HepG2 (cell line): ENCODE data around the gene GPBAR1. TPM values are rescaled to one million over a fixed set of nuclear protein-coding genes. Genes with fewer than 3 reads are reported as not detected.

Experiments used
- CBX5 ChIP-seq: sonication (generic); formaldehyde crosslinking; IDR thresholded peaks from 2 replicates; pipeline ENCODE4 v1.4.0; 2020; ENCODE audit warnings: missing genetic modification reagents, borderline replicate concordance
- CHD4 ChIP-seq: fragments of 200-600 bp; sonication (generic); IDR thresholded peaks from 2 replicates; pipeline ENCODE4 v1.7.0; 2017; ENCODE audit warnings: mild to moderate bottlenecking, low read length, borderline replicate concordance
- GTF3A ChIP-seq: sonication (generic); formaldehyde crosslinking; conservative IDR thresholded peaks from 2 replicates; pipeline ENCODE4 v1.4.0; 2020; ENCODE audit warnings: mild to moderate bottlenecking, missing genetic modification reagents
- GZF1 ChIP-seq: sonication (generic); formaldehyde crosslinking; IDR thresholded peaks from 2 replicates; pipeline ENCODE4 v1.5.1; 2020; ENCODE audit warnings: mild to moderate bottlenecking, missing genetic modification reagents
- HOXA5 ChIP-seq: sonication (generic); formaldehyde crosslinking; IDR thresholded peaks from 2 replicates; pipeline ENCODE4 v1.4.0; 2020; ENCODE audit warnings: missing genetic modification reagents
- IRX3 ChIP-seq: sonication (generic); formaldehyde crosslinking; IDR thresholded peaks from 2 replicates; pipeline ENCODE4 v1.8.1; 2023; ENCODE audit warnings: mild to moderate bottlenecking, low read depth, missing genetic modification reagents, borderline replicate concordance
- NCOA5 ChIP-seq: sonication (generic); formaldehyde crosslinking; IDR thresholded peaks from 2 replicates; pipeline ENCODE4 v1.4.0; 2020; ENCODE audit warnings: missing genetic modification reagents
- NFE2L2 ChIP-seq: fragments of 150-350 bp; IDR thresholded peaks from 2 replicates; pipeline ENCODE4 v1.6.1; 2014; ENCODE audit warnings: low read length
- NPAS2 ChIP-seq: sonication (generic); formaldehyde crosslinking; IDR thresholded peaks from 2 replicates; pipeline ENCODE4 v1.8.0; 2022; ENCODE audit warnings: mild to moderate bottlenecking, missing genetic modification reagents, borderline replicate concordance
- NRL ChIP-seq: sonication (generic); formaldehyde crosslinking; IDR thresholded peaks from 2 replicates; pipeline ENCODE4 v1.5.0; 2020; ENCODE audit warnings: missing genetic modification reagents, mild to moderate bottlenecking, moderate library complexity, borderline replicate concordance
- PHF8 ChIP-seq: sonication (generic); formaldehyde crosslinking; IDR thresholded peaks from 2 replicates; pipeline ENCODE4 v1.5.0; 2020; ENCODE audit warnings: missing genetic modification reagents
- SP140L ChIP-seq: sonication (generic); formaldehyde crosslinking; IDR thresholded peaks from 2 replicates; pipeline ENCODE4 v1.4.0; 2020; ENCODE audit warnings: missing genetic modification reagents, borderline replicate concordance
- TBL1XR1 ChIP-seq: fragments of 150-350 bp; IDR thresholded peaks from 2 replicates; pipeline ENCODE4 v1.6.1; 2014; ENCODE audit warnings: borderline replicate concordance, low read length; ENCODE audit not compliant: partially characterized antibody
- TSC22D2 ChIP-seq: sonication (generic); formaldehyde crosslinking; IDR thresholded peaks from 2 replicates; pipeline ENCODE4 v1.5.1; 2020; ENCODE audit warnings: missing genetic modification reagents, mild to moderate bottlenecking, borderline replicate concordance
- ZFP36L2 ChIP-seq: sonication (generic); formaldehyde crosslinking; IDR thresholded peaks from 2 replicates; pipeline ENCODE4 v1.4.0; 2020; ENCODE audit warnings: missing genetic modification reagents
- ZMYM4 ChIP-seq: sonication (generic); formaldehyde crosslinking; IDR thresholded peaks from 2 replicates; pipeline ENCODE4 v1.8.1; 2023; ENCODE audit warnings: mild to moderate bottlenecking, missing genetic modification reagents
- ZNF546 ChIP-seq: sonication (generic); formaldehyde crosslinking; conservative IDR thresholded peaks from 2 replicates; pipeline ENCODE4 v1.8.1; 2023; ENCODE audit warnings: mild to moderate bottlenecking, missing genetic modification reagents
- ZNF557 ChIP-seq: sonication (generic); formaldehyde crosslinking; IDR thresholded peaks from 2 replicates; pipeline ENCODE4 v1.4.0; 2020; ENCODE audit warnings: missing genetic modification reagents
- polyA plus RNA-seq, 8 experiments: library from polyadenylated mRNA; depleted of rRNA in 3 of 8; stranded (reverse) in 7 of 8; unstranded in 1 of 8; fragments of >200 nt; fragmentation: Illumina TruSeq in 4 of 8; extraction: Trizol in 4 of 8; gene quantifications; 2 replicates each; pipeline versions ENCODE4 v1.2.1 to v1.2.3, GENCODE V29; 2011 to 2016; ENCODE audit warnings: low read depth in 4 of 8, missing spikeins in 1 of 8, mixed read lengths in 1 of 8; ENCODE audit not compliant: insufficient read depth in 1 of 8
- total RNA-seq, 5 experiments: library from RNA; depleted of rRNA; stranded (reverse); fragments of >200 nt; fragmentation: Illumina TruSeq; extraction: Trizol; gene quantifications; 2 replicates each; pipeline ENCODE4 v1.2.3, GENCODE V29; 2016; ENCODE audit warnings: low read depth in 1 of 5
- TF ChIP-seq, protein P1 (sequence below): sonication (generic); formaldehyde crosslinking; IDR thresholded peaks from 2 replicates; pipeline ENCODE4 v1.5.1; 2020; ENCODE audit warnings: mild to moderate bottlenecking, missing genetic modification reagents
- TF ChIP-seq, protein P2 (sequence below): sonication (generic); formaldehyde crosslinking; IDR thresholded peaks from 2 replicates; pipeline ENCODE4 v1.5.1; 2020; ENCODE audit warnings: mild to moderate bottlenecking, missing genetic modification reagents, moderate library complexity
- TF ChIP-seq, protein P3 (sequence below): sonication (generic); formaldehyde crosslinking; IDR thresholded peaks from 2 replicates; pipeline ENCODE4 v1.5.0; 2020; ENCODE audit warnings: missing genetic modification reagents
- TF ChIP-seq, protein P4 (sequence below): sonication (generic); formaldehyde crosslinking; conservative IDR thresholded peaks from 2 replicates; pipeline ENCODE4 v1.8.0; 2022; ENCODE audit warnings: low read depth, missing genetic modification reagents

The GPBAR1 gene
- total and polyA plus RNA-seq, 2 of the 13 experiments (the other 11 are each of a cell fraction or from before 2014, with no cell fraction given) = 0.05 to 0.09 TPM

DNA sequence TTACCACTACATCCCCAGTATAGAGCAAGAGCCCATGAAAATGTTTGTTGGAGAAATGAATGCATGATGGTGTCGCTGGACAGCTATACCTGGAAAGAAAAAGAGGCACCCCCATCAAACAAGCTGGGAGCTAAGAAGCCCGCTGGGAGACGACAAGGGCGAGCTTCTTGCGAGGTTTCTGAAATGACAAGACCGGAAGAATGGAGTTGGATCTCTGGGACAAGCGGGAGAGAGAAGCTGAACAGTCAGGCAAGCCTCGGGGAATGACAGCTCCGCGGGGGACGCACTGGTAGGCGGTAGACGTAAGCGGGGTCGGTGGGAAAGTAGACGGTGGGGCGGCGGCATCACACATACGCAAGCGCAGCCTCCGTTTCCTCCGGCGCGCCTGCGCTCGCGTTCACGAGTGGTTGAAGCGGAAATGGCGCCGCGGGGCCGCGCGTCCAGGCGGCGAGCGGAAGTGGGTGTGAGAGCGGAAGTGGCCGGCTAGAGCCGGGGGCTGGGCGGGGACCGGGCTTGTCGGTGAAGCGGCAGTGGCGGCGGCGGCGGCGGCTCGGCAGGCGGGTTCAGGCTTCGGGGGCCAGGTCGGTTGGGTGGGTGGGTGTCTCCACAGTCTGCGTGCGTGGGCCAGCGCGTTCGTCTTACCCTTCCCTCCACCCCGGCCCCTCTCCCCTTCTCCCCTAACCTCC, 44.0 kb upstream of the GPBAR1 start, which contains the start of gene ARPC2 (continued):
- TF ChIP-seq ZMYM4 = 0 out of 2 replicates have a peak, but pooled peaks have one; percentile 33
- TF ChIP-seq PHF8 (CRISPR knock-in tag) = peak; percentile 73
- no peak for TF ChIP-seq IRX3 (CRISPR knock-in tag)
- TF ChIP-seq GTF3A = peak; percentile 56; the same call in 1 of the 2 replicates
- TF ChIP-seq CHD4 = no peak
- TF ChIP-seq CBX5 (CRISPR knock-in tag) = peak; percentile 64; the same call in 1 of the 2 replicates
- no peak for TF ChIP-seq NCOA5
- no peak for TF ChIP-seq NPAS2 (CRISPR knock-in tag)
- no peak for TF ChIP-seq ZFP36L2
- no peak for TF ChIP-seq NFE2L2
- TF ChIP-seq TBL1XR1 = no peak
- 0 out of 2 replicates have a peak, but pooled peaks have one; percentile 84 for TF ChIP-seq SP140L (CRISPR knock-in tag)
- TF ChIP-seq, protein P1, sequence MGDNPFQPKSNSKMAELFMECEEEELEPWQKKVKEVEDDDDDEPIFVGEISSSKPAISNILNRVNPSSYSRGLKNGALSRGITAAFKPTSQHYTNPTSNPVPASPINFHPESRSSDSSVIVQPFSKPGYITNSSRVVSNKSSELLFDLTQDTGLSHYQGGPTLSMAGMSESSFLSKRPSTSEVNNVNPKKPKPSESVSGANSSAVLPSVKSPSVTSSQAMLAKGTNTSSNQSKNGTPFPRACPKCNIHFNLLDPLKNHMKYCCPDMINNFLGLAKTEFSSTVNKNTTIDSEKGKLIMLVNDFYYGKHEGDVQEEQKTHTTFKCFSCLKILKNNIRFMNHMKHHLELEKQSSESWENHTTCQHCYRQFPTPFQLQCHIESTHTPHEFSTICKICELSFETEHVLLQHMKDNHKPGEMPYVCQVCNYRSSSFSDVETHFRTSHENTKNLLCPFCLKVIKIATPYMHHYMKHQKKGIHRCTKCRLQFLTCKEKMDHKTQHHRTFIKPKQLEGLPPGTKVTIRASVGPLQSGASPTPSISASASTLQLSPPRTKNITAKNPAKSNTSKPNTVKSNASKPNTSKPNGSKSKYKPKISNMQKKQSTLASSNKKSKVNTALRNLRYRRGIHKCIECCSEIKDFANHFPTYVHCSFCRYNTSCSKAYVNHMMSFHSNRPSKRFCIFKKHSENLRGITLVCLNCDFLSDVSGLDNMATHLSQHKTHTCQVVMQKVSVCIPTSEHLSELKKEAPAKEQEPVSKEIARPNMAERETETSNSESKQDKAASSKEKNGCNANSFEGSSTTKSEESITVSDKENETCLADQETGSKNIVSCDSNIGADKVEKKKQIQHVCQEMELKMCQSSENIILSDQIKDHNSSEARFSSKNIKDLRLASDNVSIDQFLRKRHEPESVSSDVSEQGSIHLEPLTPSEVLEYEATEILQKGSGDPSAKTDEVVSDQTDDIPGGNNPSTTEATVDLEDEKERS = no peak
- TF ChIP-seq, protein P2, sequence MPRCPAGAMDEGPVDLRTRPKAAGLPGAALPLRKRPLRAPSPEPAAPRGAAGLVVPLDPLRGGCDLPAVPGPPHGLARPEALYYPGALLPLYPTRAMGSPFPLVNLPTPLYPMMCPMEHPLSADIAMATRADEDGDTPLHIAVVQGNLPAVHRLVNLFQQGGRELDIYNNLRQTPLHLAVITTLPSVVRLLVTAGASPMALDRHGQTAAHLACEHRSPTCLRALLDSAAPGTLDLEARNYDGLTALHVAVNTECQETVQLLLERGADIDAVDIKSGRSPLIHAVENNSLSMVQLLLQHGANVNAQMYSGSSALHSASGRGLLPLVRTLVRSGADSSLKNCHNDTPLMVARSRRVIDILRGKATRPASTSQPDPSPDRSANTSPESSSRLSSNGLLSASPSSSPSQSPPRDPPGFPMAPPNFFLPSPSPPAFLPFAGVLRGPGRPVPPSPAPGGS (CRISPR knock-in tag) = peak; percentile 70
- TF ChIP-seq, protein P3, sequence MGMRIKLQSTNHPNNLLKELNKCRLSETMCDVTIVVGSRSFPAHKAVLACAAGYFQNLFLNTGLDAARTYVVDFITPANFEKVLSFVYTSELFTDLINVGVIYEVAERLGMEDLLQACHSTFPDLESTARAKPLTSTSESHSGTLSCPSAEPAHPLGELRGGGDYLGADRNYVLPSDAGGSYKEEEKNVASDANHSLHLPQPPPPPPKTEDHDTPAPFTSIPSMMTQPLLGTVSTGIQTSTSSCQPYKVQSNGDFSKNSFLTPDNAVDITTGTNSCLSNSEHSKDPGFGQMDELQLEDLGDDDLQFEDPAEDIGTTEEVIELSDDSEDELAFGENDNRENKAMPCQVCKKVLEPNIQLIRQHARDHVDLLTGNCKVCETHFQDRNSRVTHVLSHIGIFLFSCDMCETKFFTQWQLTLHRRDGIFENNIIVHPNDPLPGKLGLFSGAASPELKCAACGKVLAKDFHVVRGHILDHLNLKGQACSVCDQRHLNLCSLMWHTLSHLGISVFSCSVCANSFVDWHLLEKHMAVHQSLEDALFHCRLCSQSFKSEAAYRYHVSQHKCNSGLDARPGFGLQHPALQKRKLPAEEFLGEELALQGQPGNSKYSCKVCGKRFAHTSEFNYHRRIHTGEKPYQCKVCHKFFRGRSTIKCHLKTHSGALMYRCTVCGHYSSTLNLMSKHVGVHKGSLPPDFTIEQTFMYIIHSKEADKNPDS (CRISPR knock-in tag) = no peak
- peak; percentile 71; the same call in 1 of the 2 replicates for TF ChIP-seq TSC22D2
- peak; percentile 66 for TF ChIP-seq NRL (CRISPR knock-in tag)
- TF ChIP-seq, protein P4, sequence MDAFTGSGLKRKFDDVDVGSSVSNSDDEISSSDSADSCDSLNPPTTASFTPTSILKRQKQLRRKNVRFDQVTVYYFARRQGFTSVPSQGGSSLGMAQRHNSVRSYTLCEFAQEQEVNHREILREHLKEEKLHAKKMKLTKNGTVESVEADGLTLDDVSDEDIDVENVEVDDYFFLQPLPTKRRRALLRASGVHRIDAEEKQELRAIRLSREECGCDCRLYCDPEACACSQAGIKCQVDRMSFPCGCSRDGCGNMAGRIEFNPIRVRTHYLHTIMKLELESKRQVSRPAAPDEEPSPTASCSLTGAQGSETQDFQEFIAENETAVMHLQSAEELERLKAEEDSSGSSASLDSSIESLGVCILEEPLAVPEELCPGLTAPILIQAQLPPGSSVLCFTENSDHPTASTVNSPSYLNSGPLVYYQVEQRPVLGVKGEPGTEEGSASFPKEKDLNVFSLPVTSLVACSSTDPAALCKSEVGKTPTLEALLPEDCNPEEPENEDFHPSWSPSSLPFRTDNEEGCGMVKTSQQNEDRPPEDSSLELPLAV = no peak
- no peak for TF ChIP-seq ZNF546 (CRISPR knock-in tag)
- peak; percentile 67; the same call in 1 of the 2 replicates for TF ChIP-seq HOXA5 (CRISPR knock-in tag)
- peak; percentile 77; the same call in 1 of the 2 replicates for TF ChIP-seq ZNF557 (CRISPR knock-in tag)
- no peak for TF ChIP-seq GZF1 (CRISPR knock-in tag)
